ENCODE measurements around the gene ZFYVE9.
"Not testable (repeated sequence)": the region's sequence is repeated elsewhere in the genome, so short reads cannot be mapped to it uniquely, and the experiment has no call there.

ZFYVE9 gene

GRCh38 chr1:52369851-52370250 lies 228.0 kb downstream of the ZFYVE9 start:
- not testable (repeated sequence) for DNase-seq (ENCODE audit: low read depth in 2 of 2)

GRCh38 chr1:52385376-52385775 lies 243.5 kb downstream of the ZFYVE9 start:
- DNase-seq (ENCODE audit: low read depth in 2 of 2), result no peak

GRCh38 chr1:52386458-52386857 lies 244.6 kb downstream of the ZFYVE9 start:
- no peak for DNase-seq (ENCODE audit: low read depth in 2 of 2)

- no peak for DNase-seq (ENCODE audit: low read depth in 2 of 2)
Observed at GRCh38 chr1:52393174-52393573, 251.3 kb downstream of the ZFYVE9 start.

Data from activated CD8-positive, alpha-beta memory T cell treated with anti-CD3 and anti-CD28 coated beads for 4 hours (primary cell).